HL-60 (cell line): Measurements from ENCODE around the gene ATPAF2.
A peak's percentile ranks its signal among the peaks of the same experiment; 100 is the strongest.

Experiments
- DNase-seq, 2 experiments: peaks; one replicate each; pipeline ENCODE4 v3.0.0-alpha.2; 2010 to 2020; ENCODE audit warnings: low read depth in 1 of 2, low spot score in 1 of 2
- H3K27ac ChIP-seq: fragments of 250-450 bp; sonication (Bioruptor Pico); replicated peaks from 2 replicates; pipeline ENCODE4 v1.5.1; 2020; ENCODE audit warnings: mild to moderate bottlenecking, moderate library complexity
- H3K27me3 ChIP-seq: fragments of 250-450 bp; sonication (Bioruptor Pico); 2 replicates; pipeline ENCODE4 v1.5.1; 2021; ENCODE audit warnings: mild to moderate bottlenecking, moderate library complexity; ENCODE audit not compliant: insufficient read depth, poor library complexity, severe bottlenecking
- H3K4me3 ChIP-seq: replicated peaks from 2 replicates; pipeline ENCODE4 v1.5.1; 2011; ENCODE audit warnings: mild to moderate bottlenecking, control low read depth, low read length; ENCODE audit not compliant: insufficient read depth
- GABPA ChIP-seq: IDR thresholded peaks from 2 replicates; pipeline ENCODE4 v1.6.1; 2012; ENCODE audit warnings: low read depth
- POLR2AphosphoS5 ChIP-seq: IDR thresholded peaks from 2 replicates; pipeline ENCODE4 v1.6.1; 2012; ENCODE audit warnings: low read depth
- SPI1 ChIP-seq: IDR thresholded peaks from 2 replicates; pipeline ENCODE4 v1.6.1; 2012; ENCODE audit warnings: low read depth, mild to moderate bottlenecking, borderline replicate concordance
- TF ChIP-seq, protein P1 (sequence below): IDR thresholded peaks from 2 replicates; pipeline ENCODE4 v1.6.1; 2012; ENCODE audit warnings: low read depth; ENCODE audit not compliant: insufficient replicate concordance
- TF ChIP-seq, protein P2 (sequence below): IDR thresholded peaks from one replicate; pipeline ENCODE4 v1.5.1; 2011; ENCODE audit warnings: low read length, control low read depth, inconsistent platforms; ENCODE audit not compliant: insufficient read depth

The ATPAF2 gene

DNA sequence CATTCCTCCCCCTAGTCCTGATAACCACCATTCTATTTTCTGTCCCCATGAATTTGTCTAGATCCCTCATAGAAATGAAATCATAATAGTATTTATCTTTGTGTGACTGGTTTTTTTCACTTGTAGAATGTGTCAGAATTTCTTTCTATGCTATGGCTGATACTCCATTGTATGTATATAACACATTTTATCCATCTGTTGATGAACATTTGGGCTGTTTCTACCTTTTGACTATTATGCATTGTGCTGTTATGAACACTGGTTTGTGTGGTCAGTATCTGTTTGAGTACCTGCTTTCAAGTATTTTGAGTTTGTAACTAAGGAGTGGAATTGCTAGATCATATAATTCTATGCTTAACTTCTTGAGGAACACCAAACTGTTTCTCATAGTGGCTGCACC is 32.8 kb upstream of the ATPAF2 start:
- DNase-seq, result no peak
- Histone ChIP-seq H3K27ac (no peak overlapping the region), H3K27me3 (no peaks in the 10 kb centered on the region), H3K4me3 (no peak overlapping the region)
- TF ChIP-seq, protein P1, sequence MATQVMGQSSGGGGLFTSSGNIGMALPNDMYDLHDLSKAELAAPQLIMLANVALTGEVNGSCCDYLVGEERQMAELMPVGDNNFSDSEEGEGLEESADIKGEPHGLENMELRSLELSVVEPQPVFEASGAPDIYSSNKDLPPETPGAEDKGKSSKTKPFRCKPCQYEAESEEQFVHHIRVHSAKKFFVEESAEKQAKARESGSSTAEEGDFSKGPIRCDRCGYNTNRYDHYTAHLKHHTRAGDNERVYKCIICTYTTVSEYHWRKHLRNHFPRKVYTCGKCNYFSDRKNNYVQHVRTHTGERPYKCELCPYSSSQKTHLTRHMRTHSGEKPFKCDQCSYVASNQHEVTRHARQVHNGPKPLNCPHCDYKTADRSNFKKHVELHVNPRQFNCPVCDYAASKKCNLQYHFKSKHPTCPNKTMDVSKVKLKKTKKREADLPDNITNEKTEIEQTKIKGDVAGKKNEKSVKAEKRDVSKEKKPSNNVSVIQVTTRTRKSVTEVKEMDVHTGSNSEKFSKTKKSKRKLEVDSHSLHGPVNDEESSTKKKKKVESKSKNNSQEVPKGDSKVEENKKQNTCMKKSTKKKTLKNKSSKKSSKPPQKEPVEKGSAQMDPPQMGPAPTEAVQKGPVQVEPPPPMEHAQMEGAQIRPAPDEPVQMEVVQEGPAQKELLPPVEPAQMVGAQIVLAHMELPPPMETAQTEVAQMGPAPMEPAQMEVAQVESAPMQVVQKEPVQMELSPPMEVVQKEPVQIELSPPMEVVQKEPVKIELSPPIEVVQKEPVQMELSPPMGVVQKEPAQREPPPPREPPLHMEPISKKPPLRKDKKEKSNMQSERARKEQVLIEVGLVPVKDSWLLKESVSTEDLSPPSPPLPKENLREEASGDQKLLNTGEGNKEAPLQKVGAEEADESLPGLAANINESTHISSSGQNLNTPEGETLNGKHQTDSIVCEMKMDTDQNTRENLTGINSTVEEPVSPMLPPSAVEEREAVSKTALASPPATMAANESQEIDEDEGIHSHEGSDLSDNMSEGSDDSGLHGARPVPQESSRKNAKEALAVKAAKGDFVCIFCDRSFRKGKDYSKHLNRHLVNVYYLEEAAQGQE, result no peak
- TF ChIP-seq GABPA, result no peak
- TF ChIP-seq, protein P2, sequence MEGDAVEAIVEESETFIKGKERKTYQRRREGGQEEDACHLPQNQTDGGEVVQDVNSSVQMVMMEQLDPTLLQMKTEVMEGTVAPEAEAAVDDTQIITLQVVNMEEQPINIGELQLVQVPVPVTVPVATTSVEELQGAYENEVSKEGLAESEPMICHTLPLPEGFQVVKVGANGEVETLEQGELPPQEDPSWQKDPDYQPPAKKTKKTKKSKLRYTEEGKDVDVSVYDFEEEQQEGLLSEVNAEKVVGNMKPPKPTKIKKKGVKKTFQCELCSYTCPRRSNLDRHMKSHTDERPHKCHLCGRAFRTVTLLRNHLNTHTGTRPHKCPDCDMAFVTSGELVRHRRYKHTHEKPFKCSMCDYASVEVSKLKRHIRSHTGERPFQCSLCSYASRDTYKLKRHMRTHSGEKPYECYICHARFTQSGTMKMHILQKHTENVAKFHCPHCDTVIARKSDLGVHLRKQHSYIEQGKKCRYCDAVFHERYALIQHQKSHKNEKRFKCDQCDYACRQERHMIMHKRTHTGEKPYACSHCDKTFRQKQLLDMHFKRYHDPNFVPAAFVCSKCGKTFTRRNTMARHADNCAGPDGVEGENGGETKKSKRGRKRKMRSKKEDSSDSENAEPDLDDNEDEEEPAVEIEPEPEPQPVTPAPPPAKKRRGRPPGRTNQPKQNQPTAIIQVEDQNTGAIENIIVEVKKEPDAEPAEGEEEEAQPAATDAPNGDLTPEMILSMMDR, result no peak
- no peak for TF ChIP-seq SPI1
- TF ChIP-seq POLR2AphosphoS5, result no peak

DNA sequence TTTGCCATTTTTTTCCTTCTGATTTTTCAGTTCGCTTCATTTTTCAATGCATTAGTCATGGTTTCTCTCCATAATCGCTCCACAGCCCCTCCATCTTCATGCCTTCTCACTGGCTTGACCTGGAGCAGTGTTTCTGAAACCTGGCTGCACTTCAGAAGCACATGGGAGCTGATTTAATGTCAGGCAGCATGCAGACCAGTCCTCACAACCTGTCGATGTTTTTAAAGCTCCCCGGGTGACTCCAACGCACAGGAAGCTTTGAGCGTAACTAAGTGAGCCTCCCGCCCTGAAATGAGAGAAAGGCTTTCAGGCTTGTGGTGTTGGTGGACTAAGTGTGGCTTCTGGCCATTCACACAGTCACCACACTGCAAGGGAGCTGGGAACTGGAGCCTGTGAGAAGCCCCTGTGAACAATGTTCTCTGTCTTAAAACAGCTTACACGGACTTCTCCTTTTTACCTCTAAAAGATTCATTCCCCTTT is 31.9 kb upstream of the ATPAF2 start:
- TF ChIP-seq, protein P2, result no peak
- peak; percentile 46; the same call in 1 of the 2 replicates for TF ChIP-seq SPI1
- Histone ChIP-seq H3K4me3 (no peak overlapping the region), H3K27me3 (no peaks in the 10 kb centered on the region), H3K27ac (peak overlapping the region; percentile 24; the same call in 1 of the 2 replicates)
- DNase-seq, result peak in 1 of 2 experiments; percentile 16

DNA sequence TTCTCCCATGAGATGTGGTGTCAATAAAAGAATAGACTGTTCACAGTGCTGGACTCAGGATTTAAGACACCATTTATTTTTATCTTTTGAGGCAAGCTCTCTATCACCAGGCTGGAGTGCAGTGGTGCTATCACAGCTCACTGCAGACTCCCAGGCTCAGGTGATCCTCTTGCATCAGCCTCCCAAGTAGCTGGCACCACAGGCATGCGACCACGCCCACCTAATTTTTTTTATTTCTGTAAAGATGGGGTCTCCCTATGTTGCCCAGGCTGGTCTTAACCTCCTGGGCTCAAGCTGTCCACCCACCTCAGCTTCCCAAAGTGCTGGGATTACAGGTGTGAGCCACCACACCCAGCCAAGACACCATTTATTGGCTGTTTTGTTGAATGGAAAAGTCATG is 30.1 kb upstream of the ATPAF2 start:
- Histone ChIP-seq H3K27ac (no peak overlapping the region), H3K4me3 (no peak overlapping the region), H3K27me3 (no peaks in the 10 kb centered on the region)
- DNase-seq, result no peak
- TF ChIP-seq POLR2AphosphoS5, result no peak
- TF ChIP-seq, protein P2, result no peak
- TF ChIP-seq, protein P1, result no peak

DNA sequence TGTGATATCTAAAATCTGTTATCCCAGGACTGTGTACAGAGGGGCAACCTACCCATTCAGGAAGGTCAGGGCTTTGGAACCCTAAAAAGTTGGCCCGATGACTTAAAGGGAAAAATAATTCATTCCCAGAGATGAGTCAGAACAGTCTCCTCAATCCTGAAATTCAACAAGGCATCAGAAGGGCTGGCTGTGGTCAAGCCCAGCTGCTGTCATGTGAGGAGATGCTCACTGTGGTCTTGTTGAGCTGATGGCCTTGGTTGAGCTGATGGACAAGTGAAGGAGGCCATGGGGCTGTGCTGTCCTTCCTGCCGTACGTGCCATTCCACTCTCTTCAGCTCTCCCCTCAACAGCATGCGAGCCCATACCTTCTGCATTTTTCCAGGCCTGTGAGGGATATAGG is 27.9 kb upstream of the ATPAF2 start:
- Histone ChIP-seq H3K27me3 (no peaks in the 10 kb centered on the region), H3K27ac (no peak overlapping the region), H3K4me3 (no peak overlapping the region)
- TF ChIP-seq POLR2AphosphoS5 (no peak), GABPA (no peak), SPI1 (no peak)
- TF ChIP-seq, protein P2, result no peak
- TF ChIP-seq, protein P1, result no peak
- no peak for DNase-seq
